Mesendoderm (in vitro differentiated cells): ENCODE measurements around the gene NFIA.

ENCODE experiments used
- DNase-seq: peaks from one replicate; pipeline ENCODE4 v3.0.0; 2013
- H2AK5ac ChIP-seq: 2 replicates; pipeline ENCODE4 v1.6.1; 2013; ENCODE audit warnings: low read length, inconsistent platforms
- H2BK120ac ChIP-seq: 2 replicates; pipeline ENCODE4 v1.6.1; 2013; ENCODE audit warnings: low read depth, mild to moderate bottlenecking, low read length, moderate library complexity, mixed read lengths
- H2BK15ac ChIP-seq: replicated peaks from 2 replicates; pipeline ENCODE4 v1.6.1; 2013; ENCODE audit warnings: low read depth, mild to moderate bottlenecking, moderate library complexity
- H2BK5ac ChIP-seq: 2 replicates; pipeline ENCODE4 v1.6.1; 2013; ENCODE audit warnings: low read length, inconsistent platforms
- H3K18ac ChIP-seq: 2 replicates; pipeline ENCODE4 v1.6.1; 2013; ENCODE audit warnings: mild to moderate bottlenecking, low read length, mixed read lengths
- H3K23ac ChIP-seq: one replicate; pipeline ENCODE4 v1.6.1; 2013; ENCODE audit warnings: low read length
- H3K27ac ChIP-seq: 2 replicates; pipeline ENCODE4 v1.5.1; 2013; ENCODE audit warnings: low read depth, mild to moderate bottlenecking, inconsistent platforms, low read length, moderate library complexity
- H3K27me3 ChIP-seq: 2 replicates; pipeline ENCODE4 v1.6.1; 2013; ENCODE audit warnings: low read length, control low read depth, mild to moderate bottlenecking, inconsistent platforms; ENCODE audit not compliant: insufficient read depth, poor library complexity
- H3K36me3 ChIP-seq: 2 replicates; pipeline ENCODE4 v1.6.1; 2013; ENCODE audit warnings: low read length, inconsistent platforms; ENCODE audit not compliant: control insufficient read depth, insufficient read depth
- H3K4ac ChIP-seq: one replicate; pipeline ENCODE4 v1.6.1; 2013; ENCODE audit warnings: low read depth, mild to moderate bottlenecking, low read length, moderate library complexity
- H3K4me1 ChIP-seq: 2 replicates; pipeline ENCODE4 v1.6.1; 2013; ENCODE audit warnings: low read depth, low read length, inconsistent platforms; ENCODE audit not compliant: control insufficient read depth
- H3K4me2 ChIP-seq: 2 replicates; pipeline ENCODE4 v1.6.1; 2013; ENCODE audit warnings: low read length
- H3K4me3 ChIP-seq: 2 replicates; pipeline ENCODE4 v1.5.1; 2013; ENCODE audit warnings: mild to moderate bottlenecking, low read length
- H3K56ac ChIP-seq: one replicate; pipeline ENCODE4 v1.6.1; 2013; ENCODE audit warnings: low read length
- H3K79me1 ChIP-seq: 2 replicates; pipeline ENCODE4 v1.6.1; 2013; ENCODE audit warnings: low read length, inconsistent platforms
- H3K79me2 ChIP-seq: 2 replicates; pipeline ENCODE4 v1.6.1; 2013; ENCODE audit warnings: mild to moderate bottlenecking, low read length; ENCODE audit not compliant: control insufficient read depth, insufficient read depth
- H3K9ac ChIP-seq: 2 replicates; pipeline ENCODE4 v1.6.1; 2013; ENCODE audit warnings: low read length, inconsistent platforms
- H4K5ac ChIP-seq: one replicate; pipeline ENCODE4 v1.6.1; 2013; ENCODE audit warnings: low read length
- H4K8ac ChIP-seq: one replicate; pipeline ENCODE4 v1.6.1; 2013; ENCODE audit warnings: low read depth, mild to moderate bottlenecking, control low read depth, low read length, moderate library complexity
- WGBS: extraction: QIAGEN DNeasy Blood & Tissue Kit; methylation state at CpG from one replicate; pipeline ENCODE4 v1.1.7; 2013; ENCODE audit warnings: low lambda C conversion rate, missing lambda C conversion rate; ENCODE audit not compliant: insufficient coverage; ENCODE audit errors: extremely low coverage; 5-methylcytosine and 5-hydroxymethylcytosine counted together

The NFIA gene

DNA sequence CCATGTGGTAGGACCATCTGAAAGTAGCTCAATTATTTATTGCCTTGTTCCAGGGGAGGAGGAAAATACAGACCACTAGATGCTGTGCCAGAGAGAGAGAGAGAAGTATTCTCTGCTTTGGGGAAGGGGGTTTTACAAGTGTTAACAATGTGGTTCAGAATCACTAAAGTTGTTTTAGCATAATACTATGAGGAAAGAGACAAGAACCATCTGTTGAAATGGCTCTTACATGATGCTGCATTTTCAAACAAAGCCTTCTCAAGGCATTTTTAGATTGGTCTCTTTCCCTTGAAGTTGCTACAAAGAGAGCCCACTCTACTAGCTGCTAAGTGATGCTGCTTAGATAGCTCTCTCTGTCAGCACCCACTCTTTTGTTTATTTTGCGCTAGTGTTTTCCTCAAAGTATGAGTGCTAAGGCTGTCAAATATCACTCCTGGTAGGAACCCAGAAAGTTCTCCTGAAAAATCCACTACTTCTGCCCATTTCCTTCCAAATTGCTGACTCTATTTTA, 255.1 kb downstream of the NFIA start:
- Histone ChIP-seq H3K4me3 (no peak overlapping the region), H3K27ac (no peak overlapping the region), H3K4me1 (peaks cover 2% of the 10 kb centered on the region), H3K56ac (no peak overlapping the region), H2AK5ac (no peak overlapping the region), H2BK5ac (no peak overlapping the region), H3K23ac (no peak overlapping the region), H3K36me3 (no peaks in the 10 kb centered on the region), H3K18ac (peak overlapping the region; percentile 92), H3K9ac (no peak overlapping the region), H3K79me2 (no peaks in the 10 kb centered on the region), H3K4me2 (no peak overlapping the region), H2BK15ac (peak overlapping the region; percentile 4), H3K27me3 (no peaks in the 10 kb centered on the region), H3K4ac (no peak overlapping the region), H4K5ac (no peak overlapping the region), H3K79me1 (no peaks in the 10 kb centered on the region), H4K8ac (no peak overlapping the region), H2BK120ac (no peak overlapping the region)
- no peak for DNase-seq
- WGBS, result no CpG with 5 or more reads among the region's 1 CpG

DNA sequence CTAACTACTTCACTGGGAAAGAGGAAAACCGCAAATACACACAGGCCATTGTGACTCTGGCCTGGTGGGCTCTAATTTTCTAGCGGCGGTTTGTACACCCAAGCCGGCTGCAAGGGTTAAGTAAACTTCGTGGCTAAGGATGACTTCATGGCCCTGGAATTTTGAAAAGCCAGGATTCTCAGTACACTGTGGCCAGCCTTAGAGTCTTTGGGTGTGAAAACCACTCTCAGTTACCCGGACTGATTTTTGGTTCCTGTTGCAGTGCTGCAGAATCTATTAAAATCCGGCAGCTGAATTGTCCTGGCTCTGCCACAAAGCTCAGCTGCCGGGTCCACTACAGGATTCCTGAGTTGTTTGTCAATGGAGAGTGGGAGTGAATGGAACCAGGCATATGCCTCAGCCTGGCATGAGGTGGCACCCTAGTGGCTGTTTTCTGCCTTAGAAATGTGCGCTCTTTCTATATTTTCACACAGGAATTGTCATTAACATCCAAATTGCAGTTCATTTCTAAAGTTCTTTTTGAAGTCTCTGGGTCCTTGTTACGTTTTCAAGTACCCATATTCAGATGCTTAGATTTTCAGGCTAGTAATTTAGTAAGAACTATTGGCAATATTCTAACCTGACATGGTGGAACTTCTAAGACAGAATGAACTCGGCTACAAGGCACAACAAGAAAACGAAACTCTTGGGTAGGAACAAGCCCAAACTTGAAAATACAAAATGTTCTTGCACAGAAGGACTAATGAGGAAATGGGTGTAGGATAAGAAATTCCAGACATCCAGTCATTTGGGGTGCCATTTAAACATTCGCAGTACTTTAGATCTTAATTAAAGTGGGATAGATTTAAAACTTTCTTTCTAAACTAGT, 255.9 kb downstream of the NFIA start:
- H3K23ac ChIP-seq, result no peak overlapping the region
- peaks cover 2% of the 10 kb centered on the region for H3K4me1 ChIP-seq
- peak overlapping the region; percentile 92 for H3K18ac ChIP-seq
- peak overlapping the region; percentile 12 for H2BK120ac ChIP-seq
- no peak overlapping the region for H2AK5ac ChIP-seq
- H3K56ac ChIP-seq, result no peak overlapping the region
- H3K27ac ChIP-seq, result no peak overlapping the region
- H3K79me1 ChIP-seq, result no peaks in the 10 kb centered on the region
- no peak overlapping the region for H4K8ac ChIP-seq
- no peak overlapping the region for H2BK15ac ChIP-seq
- H3K4me2 ChIP-seq, result no peak overlapping the region
- no peak overlapping the region for H3K4me3 ChIP-seq
- no peak overlapping the region for H2BK5ac ChIP-seq
- no peaks in the 10 kb centered on the region for H3K27me3 ChIP-seq
- no peaks in the 10 kb centered on the region for H3K79me2 ChIP-seq
- no CpG with 5 or more reads among the region's 13 CpGs for WGBS
- no peak overlapping the region for H4K5ac ChIP-seq
- no peak overlapping the region for H3K4ac ChIP-seq
- no peaks in the 10 kb centered on the region for H3K36me3 ChIP-seq
- DNase-seq, result peak; percentile 90
- H3K9ac ChIP-seq, result no peak overlapping the region

DNA sequence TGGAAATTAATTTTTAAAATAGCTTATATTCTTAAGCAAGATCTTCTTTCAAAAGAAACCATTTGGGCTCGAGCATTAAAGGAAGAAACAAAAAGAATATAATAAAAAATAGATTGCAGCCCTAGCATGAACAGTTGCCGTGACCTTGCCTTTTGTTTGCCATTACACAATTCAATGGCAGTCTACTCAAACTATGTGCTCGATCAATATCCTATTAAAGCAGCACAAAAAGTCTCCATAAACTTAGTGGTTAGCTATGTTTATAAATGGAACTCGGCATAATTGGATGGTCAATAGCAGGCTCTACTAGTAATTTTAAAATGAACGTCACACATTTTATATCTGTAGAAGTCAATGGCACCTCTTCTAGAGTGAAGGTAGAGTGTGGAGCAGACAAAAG, 256.5 kb downstream of the NFIA start:
- H2BK120ac ChIP-seq, result no peak overlapping the region
- H3K18ac ChIP-seq, result no peak overlapping the region
- H3K56ac ChIP-seq, result no peak overlapping the region
- H3K4me1 ChIP-seq, result peaks cover 2% of the 10 kb centered on the region
- H4K5ac ChIP-seq, result no peak overlapping the region
- no peak overlapping the region for H2AK5ac ChIP-seq
- no peak overlapping the region for H2BK5ac ChIP-seq
- H2BK15ac ChIP-seq, result no peak overlapping the region
- no peak overlapping the region for H3K23ac ChIP-seq
- DNase-seq, result no peak
- H3K4me3 ChIP-seq, result no peak overlapping the region
- H3K79me2 ChIP-seq, result no peaks in the 10 kb centered on the region
- H4K8ac ChIP-seq, result no peak overlapping the region
- H3K36me3 ChIP-seq, result no peaks in the 10 kb centered on the region
- WGBS, result no CpG with 5 or more reads among the region's 5 CpGs
- no peak overlapping the region for H3K4me2 ChIP-seq
- H3K27ac ChIP-seq, result no peak overlapping the region
- no peak overlapping the region for H3K9ac ChIP-seq
- no peaks in the 10 kb centered on the region for H3K27me3 ChIP-seq
- no peaks in the 10 kb centered on the region for H3K79me1 ChIP-seq
- no peak overlapping the region for H3K4ac ChIP-seq

DNA sequence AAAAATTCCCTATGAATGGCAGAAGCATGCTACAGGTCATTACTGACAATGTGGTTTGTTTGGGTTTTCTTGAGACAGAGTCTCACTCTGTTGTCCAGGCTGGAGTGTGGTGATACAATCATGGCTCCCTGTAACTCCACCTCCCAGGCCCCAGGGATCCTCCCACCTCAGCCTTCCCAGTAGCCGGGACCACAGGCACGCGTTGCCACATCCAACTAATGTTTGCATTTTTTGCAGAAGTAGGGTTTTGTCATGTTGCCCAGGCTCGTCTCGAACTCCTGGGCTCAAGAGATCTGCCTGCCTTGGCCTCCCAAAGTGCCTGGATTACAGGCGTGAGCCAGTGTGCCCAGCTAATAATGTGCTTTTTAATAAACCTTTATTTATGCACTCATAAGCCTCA, 259.1 kb downstream of the NFIA start:
- no peak overlapping the region for H2AK5ac ChIP-seq
- H3K56ac ChIP-seq, result no peak overlapping the region
- H4K8ac ChIP-seq, result no peak overlapping the region
- H4K5ac ChIP-seq, result no peak overlapping the region
- no peaks in the 10 kb centered on the region for H3K79me2 ChIP-seq
- no peaks in the 10 kb centered on the region for H3K36me3 ChIP-seq
- H2BK5ac ChIP-seq, result no peak overlapping the region
- no peaks in the 10 kb centered on the region for H3K79me1 ChIP-seq
- H2BK120ac ChIP-seq, result no peak overlapping the region
- no peak overlapping the region for H3K4me3 ChIP-seq
- H3K23ac ChIP-seq, result no peak overlapping the region
- H2BK15ac ChIP-seq, result no peak overlapping the region
- DNase-seq, result no peak
- H3K4me2 ChIP-seq, result no peak overlapping the region
- no peak overlapping the region for H3K4ac ChIP-seq
- H3K4me1 ChIP-seq, result peaks cover 2% of the 10 kb centered on the region
- H3K27ac ChIP-seq, result no peak overlapping the region
- no peak overlapping the region for H3K9ac ChIP-seq
- no peaks in the 10 kb centered on the region for H3K27me3 ChIP-seq
- WGBS, result no CpG with 5 or more reads among the region's 6 CpGs
- no peak overlapping the region for H3K18ac ChIP-seq

DNA sequence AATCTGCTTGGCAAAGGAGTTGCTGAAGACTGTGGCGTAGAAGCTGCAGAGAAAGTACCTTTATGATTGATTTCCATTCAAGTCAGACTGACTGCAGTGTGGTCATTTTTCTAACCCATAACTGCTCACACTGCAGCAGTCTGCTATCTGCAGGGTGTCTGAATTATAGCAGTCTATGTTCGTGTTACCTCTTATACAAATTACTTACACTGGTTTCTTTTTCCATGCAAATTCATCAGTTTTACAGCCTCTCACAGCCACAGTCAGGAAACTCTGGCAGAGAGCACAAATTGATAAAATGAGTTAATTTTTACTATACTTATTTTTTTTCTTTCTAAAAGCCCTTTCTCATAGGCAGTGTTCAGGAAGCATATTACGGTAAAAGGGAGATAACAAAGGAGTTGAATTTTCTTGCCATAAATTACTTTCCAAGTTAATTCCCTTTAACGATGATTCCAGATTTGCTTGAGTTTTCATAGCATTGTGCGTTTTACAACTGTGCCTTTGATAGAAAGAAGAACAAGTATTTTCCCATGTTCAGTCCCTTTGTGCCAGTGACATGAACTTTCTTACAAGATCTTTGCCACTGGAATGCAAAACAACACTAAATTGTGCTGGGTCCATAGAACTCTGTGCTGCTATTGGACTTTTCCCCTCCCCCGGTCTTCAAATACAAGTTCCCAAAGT, 261.5 kb downstream of the NFIA start:
- H3K18ac ChIP-seq, result no peak overlapping the region
- no peaks in the 10 kb centered on the region for H3K79me1 ChIP-seq
- H3K27me3 ChIP-seq, result no peaks in the 10 kb centered on the region
- no peak overlapping the region for H3K23ac ChIP-seq
- no peaks in the 10 kb centered on the region for H3K36me3 ChIP-seq
- no peak overlapping the region for H3K4me2 ChIP-seq
- no peak overlapping the region for H4K8ac ChIP-seq
- no peak for DNase-seq
- H3K9ac ChIP-seq, result no peak overlapping the region
- no peaks in the 10 kb centered on the region for H3K79me2 ChIP-seq
- H3K56ac ChIP-seq, result no peak overlapping the region
- H3K4me3 ChIP-seq, result no peak overlapping the region
- H2AK5ac ChIP-seq, result no peak overlapping the region
- H2BK120ac ChIP-seq, result no peak overlapping the region
- no peak overlapping the region for H4K5ac ChIP-seq
- no peaks in the 10 kb centered on the region for H3K4me1 ChIP-seq
- no peak overlapping the region for H3K4ac ChIP-seq
- no peak overlapping the region for H3K27ac ChIP-seq
- no CpG with 5 or more reads among the region's 6 CpGs for WGBS
- no peak overlapping the region for H2BK5ac ChIP-seq
- no peak overlapping the region for H2BK15ac ChIP-seq
